ENCODE data around the gene QSOX2.

The QSOX2 gene

DNA sequence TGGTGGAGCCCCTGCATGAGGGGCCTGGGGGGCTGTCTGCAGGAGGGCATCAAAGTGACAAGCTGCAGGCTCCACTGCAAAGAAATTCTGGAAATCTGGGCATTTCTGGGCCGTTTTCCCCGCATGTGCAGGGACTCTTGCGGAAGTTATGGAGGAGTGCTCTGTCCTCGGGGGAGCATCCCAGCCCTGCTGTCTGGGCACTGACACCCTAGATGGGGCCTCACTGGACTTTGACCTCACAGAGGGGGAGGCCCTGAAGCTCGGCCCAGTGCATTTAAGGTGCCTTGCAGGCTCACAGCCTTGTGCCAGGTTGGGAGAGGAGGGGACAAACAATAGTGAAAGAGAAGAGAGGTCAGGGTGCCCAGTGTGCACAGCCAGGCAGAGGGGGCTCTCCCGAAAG is 76.1 kb downstream of the QSOX2 start:
- DNase-seq = no peak

DNA sequence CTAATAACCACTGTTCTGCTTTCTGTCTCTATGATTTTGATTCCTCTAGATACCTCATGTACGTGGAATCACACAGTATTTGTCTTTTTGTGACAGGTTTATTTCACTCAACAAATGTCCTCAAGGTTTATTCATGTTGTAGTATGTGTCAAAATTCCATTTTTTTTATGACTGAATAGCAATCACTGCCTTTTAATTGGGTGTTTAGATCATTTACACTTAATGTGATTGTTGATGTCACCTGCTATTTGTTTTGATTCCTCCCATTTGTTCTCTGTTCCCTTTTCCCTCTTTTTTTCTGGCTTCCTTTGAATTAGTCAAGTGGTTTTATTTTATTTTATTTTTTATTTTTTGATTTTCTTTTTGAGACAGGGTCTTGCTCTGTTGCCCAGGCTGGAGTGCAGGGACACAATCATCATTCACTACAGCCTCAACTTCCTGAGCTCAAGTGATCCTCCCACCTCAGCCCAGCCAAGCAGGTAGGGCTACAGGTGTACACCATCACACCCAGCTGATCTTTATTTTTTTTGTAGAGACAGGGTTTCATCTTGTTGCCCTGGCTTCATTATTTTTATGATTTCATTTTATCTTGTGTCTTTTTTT is 82.3 kb downstream of the QSOX2 start:
- DNase-seq = no peak

DNA sequence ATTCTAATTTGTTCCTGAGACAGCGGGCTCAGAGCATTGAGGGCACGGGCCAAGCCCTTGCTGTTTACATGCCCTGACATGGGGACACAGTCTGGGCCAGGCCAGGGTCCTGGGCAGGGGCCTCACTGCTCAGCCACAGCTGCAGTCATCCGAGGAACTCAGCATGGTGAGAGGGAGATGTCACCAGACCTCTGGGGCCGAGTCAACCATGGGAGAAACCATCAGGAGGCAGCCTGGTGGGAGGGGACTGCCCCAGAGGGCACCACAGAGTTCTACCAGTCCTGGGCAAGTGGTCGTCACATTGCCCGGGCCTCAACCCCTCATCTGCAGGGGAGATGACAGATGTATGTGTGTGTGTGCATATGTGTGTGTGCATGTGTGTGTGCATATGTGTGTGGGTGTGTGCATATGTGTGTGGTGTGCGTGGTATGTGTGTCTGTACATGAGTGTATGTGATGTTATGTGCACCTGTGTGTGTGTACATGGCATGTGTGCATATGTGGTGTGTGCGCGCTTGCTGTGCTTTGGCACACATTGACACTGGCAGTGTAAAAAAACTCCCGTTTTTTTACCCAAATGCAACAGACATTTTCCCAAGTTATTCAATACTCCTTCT is 84.5 kb downstream of the QSOX2 start:
- DNase-seq = no peak

DNA sequence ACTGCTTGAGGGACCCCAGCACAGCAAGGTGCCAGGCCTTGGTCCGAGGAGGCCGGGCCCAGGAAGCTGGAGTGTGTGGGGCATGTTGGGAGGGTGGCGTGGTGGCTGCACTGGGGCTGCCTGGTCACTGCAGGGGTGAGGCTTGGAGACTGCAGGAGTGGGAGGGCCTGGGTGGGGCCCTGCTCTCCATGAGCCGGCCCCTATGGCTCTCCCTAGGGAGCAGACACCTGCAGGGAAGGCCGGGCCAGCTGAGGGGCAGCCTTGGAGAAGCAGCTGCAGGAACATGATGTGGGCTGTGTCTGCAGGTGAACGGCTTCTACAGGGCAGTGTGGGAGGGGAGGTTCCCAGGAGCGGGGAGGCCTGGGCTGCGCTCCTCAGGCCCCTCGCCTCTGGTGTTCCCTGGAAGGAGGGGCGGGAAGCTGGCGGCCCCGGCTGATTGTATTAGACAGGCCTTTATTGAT is 85.2 kb downstream of the QSOX2 start:
- DNase-seq = peak; percentile 61

DNA sequence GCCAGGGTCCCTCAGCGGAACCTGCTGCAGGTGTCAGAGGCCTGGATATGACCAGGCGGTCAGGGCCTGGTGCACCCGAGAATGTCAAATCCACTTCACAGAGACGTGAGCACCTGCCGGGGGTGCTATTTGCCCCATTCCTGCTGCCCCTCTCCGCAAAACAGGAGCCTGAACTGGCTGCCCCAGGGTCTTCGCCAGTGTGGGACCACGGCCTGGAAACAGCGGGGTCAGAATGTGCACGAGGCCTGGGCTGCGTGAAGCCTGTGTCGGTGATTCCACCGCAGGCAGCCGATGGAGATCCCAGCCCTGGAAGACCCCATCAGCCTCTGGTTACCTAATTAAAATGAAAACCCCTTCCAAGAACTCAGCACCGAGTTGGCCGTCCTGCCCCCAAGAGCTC is 85.8 kb downstream of the QSOX2 start:
- DNase-seq = no peak

DNA sequence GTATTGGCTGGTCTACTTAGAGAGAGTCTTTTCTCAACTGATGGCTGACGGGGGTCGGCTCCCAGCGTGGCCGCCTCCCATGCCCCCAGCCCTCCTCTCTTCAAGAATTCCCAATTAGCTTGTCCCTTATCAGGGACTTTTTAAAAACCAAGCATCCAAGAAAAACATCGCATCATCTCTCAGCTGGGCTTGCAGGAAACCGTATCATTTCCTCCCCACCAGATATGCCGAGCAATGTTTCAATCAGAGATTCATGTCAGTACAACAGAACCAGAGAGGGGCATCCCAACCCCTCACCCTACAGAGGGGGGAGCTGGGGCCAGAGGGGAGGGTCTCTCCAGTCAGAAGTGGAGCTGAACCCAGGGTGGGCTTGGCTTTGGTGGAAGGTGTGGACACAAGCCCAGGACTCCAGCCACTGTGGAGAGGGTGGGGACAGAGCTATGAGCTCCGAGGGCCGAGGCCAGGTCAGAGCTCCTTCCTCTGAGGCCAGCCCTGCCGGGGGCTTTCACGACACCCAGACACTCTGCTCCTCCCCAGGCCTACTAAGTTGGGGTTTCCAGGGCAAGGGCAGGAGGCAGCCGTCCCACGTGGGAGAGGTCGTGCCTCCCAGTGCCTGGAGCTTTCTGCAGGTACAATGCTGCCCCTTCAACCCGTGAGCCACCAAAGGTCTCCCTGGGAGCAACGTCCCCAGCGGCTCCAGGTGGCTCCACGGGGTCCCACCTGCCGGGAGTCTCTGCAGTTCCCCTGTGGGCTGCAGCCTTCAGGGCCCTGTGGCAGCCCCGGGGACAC is 87.9 kb downstream of the QSOX2 start:
- no peak for DNase-seq

Measured in NCI-H2107 (cell line).